ENCODE measurements around the gene MYO3B.

DNA sequence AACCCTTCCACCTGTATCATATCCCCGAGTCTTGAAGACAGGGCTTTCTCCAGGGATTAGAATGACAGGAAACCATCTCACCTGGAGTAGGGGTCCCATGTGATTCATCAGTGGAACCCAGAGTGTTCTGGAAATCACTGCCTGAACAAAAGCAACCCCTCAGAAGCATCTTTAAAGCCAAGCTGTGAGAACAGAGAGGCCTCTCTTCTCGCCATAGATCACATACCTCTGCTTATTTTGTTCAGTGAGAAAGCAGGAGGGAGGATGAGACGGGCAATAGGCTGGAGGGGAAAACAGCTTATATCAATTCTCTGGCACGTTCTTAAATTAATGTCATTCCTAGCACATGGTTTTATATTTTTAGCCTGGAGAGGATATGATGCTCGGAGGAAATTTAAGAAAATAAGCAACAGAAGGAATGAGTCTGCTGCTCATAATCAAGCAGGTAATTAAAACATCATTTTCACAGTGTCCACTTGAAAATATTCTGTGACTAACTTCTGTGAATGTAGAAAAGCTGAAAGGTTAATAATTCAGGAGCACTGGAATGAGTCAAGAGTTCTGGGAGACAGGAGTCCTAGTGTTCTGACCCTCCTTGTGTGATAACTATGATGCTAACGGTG is 323.6 kb downstream of the MYO3B start:
- TF ChIP-seq, protein P1, sequence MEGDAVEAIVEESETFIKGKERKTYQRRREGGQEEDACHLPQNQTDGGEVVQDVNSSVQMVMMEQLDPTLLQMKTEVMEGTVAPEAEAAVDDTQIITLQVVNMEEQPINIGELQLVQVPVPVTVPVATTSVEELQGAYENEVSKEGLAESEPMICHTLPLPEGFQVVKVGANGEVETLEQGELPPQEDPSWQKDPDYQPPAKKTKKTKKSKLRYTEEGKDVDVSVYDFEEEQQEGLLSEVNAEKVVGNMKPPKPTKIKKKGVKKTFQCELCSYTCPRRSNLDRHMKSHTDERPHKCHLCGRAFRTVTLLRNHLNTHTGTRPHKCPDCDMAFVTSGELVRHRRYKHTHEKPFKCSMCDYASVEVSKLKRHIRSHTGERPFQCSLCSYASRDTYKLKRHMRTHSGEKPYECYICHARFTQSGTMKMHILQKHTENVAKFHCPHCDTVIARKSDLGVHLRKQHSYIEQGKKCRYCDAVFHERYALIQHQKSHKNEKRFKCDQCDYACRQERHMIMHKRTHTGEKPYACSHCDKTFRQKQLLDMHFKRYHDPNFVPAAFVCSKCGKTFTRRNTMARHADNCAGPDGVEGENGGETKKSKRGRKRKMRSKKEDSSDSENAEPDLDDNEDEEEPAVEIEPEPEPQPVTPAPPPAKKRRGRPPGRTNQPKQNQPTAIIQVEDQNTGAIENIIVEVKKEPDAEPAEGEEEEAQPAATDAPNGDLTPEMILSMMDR (IDR thresholded peaks at IDR 0.05) = no peak
- TF ChIP-seq POLR2A (IDR thresholded peaks at IDR 0.05; ENCODE audit: low read length) = no peak
- TF ChIP-seq ZSCAN20 (CRISPR knock-in tag; IDR thresholded peaks at IDR 0.05) = no peak
- no peak for TF ChIP-seq JUN (IDR thresholded peaks at IDR 0.05)
- no peak for TF ChIP-seq RAD21 (conservative IDR thresholded peaks at IDR 0.05 in 1 of 2, IDR thresholded peaks at IDR 0.05 in 1 of 2)
- TF ChIP-seq PBX3 (IDR thresholded peaks at IDR 0.05) = no peak
- TF ChIP-seq KDM5A (IDR thresholded peaks at IDR 0.05) = no peak
